NCI-H2107 (cell line): ENCODE results near the gene SHE.

Source experiments
- DNase-seq: peaks from one replicate; lab custom pipeline; 2025; lab: John Stamatoyannopoulos, UW

Gene SHE

DNA sequence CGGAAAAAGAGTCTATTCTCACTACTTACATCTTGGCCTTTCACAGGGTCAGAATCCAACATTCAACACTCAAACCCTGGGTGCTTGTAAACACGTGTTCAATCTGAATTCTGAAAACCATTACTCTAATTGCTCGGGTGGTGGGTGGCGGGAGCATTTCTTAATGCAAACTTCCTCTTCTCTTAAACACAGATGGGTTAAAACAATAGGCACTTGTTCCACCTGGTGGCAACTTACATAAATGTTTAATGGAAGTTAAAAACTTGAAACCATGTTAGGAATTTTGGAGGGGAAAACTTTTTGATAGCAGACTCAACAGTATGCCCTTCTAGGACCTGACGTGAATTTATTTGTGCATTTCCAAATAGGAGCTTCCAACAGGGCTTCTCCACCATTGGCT is 23.6 kb downstream of the SHE start:
- no peak for DNase-seq

DNA sequence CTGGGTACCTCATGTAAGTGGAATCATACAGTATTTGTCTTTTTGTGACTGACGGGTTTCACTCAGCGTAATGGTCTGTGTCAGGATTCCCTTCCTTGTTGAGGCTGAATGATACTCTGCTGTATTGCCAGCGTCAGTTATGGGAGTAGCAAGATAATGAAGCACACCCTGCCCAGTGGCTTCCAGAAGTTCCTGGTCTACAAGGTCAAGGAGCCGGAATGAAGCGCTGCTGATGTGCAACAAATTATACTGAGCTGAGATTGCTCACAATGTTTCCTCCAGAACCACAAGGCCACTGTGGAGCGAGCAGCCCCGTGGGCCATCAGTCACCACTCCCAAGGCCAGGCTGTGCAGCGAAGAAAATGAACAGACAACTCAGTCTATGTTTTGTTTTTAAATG is 24.2 kb downstream of the SHE start:
- no peak for DNase-seq

DNA sequence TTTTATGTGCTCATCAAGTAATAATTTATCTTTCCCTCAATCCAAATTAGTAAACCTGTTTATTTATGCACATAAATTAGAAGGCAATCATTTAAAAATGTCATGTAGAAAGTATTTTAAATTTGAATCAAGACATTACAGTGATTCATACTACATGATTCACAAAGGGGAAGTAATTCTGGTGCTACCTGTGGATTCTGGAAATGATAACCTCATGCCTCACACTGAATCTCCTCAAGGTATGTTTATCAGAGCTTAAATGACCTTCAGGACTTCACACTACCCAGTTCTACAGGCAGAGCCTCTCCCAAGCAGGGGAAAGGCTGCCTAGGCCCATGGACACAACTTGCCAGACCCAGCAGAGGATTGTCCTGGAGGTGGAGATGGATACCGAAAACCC is 25.4 kb downstream of the SHE start:
- no peak for DNase-seq

DNA sequence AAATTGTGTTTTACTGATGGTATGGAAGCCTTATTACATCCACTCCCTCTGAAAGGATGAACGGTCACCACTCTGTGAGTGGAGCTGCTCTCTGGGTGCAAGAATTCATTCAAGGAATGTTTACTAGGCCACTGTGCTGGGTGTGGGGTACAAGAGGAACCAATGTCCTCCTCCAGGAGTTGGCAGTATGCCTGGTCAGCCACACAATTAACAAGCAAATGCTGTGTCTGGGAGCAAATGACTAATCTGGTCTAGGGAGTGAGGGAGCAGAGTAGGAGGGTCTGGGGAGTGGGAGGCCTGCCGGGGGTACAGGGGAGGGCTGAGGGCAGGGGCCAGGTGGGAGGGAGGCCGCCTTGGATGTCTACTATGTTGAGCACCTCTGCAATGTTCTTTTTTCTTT is 27.4 kb downstream of the SHE start:
- DNase-seq, result no peak

DNA sequence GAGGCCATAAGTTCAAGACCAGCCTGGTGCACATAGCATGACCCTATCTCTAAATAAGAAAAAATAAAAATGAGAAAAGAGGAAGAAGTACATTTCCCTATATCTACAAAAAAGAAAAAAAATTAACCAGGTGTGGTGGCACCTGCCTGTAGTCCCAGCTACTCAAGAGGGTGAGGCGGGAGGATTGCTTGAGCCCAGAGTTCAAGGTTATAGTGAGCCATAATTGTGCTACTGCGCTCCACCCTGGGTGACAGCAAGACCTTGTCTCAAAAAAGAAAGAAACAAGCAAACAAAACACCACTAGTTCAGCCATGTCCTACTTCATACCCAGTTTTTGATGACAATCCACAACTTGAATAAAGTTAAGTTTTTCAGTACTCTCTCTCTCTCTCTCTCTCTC is 30.9 kb downstream of the SHE start:
- DNase-seq, result no peak

DNA sequence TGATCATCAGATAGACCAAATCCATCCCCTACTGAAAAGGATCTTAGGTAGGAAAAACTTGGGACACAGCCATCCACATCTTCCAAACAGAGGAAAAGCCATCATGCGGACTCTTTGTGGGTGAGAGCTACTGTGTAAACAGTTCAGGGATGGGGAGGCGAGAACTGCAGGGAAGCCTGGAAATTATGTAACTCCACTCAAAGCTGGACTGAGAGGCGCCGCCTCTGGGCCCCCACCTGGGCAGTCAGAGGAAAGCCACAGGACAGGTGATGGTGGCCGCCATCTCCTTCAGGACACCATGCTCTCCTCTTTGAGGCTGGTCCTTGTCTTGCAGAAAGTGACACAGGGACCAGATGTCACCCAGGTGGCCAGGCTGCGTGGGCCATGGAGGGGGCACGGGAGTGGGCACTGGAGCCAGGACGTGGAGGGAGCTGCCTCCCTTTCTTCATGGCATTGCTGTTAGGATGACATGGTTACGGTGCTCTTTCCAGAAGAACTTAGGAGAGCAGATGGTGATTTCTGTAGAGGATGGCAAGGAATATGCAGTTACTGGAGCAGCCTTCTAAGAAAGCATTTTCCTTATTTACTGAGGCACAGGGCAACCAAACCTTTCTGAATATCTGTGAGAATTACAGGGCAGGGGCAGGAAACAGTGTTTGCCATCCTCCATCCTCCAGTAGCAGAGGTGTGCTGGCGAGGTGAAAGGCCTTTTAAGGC is 32.2 kb downstream of the SHE start:
- DNase-seq, result no peak

DNA sequence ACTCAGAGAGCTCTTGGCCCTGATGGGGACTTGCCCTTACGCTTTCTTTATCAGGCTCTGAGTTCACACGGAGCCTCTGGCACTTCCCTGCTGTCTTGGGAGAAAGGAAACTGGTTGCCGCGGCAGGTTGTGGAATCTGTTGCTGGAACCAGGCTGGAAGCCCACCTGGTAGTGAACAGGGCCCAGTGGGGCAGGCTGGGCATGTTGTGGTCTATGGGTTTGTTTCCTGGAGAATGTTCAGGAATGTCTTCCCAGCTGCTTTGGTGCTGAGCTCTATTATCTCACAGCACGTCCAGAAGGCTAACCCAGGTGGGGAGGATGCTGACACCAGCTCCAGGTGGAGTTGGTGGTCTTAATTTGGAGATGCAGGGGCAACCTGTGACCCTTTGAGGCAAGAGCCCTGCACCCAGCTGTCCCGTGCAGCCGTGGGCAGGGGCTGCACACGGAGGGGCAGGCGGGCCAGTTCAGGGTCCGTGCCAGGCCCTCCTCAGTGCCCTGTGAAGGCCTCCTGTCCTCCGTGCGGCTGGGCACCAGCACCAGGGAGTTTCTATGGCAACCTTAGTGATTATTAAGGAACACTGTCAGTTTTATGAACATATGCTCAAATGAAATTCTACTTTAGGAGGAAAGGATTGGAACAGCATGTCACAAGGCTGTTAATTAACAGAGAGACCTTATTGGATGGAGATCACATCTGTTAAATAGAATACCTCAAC is 33.5 kb downstream of the SHE start:
- DNase-seq, result no peak

DNA sequence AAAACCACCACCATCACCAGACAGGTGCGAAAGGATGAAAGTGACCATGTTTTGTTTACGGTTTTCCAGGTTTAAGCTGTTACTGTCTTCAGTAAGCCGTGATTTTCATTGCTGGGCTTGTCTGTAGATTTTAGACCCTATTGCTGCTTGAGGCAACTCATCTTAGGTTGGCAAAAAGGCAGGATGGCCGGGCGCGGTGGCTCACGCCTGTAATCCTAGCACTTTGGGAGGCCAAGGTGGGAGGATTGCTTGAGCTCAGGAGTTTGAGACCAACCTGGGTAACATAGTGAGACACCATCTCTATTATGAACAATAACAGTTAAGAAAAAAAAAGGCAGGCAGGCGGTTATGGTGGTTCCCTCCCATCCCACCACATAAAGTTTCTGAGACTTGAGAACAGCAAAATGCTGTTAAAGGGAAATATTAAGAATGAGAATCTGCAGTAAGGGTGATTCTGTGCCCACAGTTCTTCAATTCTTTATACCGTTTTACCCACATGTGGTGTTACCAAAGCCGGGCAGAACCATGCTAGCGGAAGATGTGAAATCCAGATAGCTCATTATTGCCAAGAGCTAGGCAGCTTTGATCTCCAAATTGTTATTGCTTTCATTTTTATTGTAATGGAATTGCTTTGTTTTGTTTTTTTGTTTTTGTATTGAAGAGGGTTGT is 34.6 kb downstream of the SHE start:
- no peak for DNase-seq

DNA sequence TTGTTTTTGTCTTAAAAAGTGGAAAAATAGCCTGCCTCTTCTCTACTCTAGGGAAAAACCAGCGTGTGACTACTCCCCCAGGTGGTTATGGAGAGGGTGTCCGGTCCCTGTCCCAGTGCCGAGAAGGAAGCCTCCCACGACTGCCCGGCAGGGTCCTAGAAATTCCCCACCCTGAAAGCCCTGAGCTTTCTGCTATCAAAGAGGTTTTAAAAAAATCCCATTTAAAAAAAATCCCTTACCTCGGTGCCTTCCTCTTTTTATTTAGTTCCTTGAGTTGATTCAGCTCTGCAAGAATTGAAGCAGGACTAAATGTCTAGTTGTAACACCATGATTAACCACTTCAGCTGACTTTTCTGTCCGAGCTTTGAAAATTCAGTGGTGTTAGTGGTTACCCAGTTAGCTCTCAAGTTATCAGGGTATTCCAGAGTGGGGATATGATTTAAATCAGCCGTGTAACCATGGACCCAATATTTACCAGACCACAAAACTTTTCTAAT is 35.2 kb downstream of the SHE start:
- DNase-seq, result no peak

DNA sequence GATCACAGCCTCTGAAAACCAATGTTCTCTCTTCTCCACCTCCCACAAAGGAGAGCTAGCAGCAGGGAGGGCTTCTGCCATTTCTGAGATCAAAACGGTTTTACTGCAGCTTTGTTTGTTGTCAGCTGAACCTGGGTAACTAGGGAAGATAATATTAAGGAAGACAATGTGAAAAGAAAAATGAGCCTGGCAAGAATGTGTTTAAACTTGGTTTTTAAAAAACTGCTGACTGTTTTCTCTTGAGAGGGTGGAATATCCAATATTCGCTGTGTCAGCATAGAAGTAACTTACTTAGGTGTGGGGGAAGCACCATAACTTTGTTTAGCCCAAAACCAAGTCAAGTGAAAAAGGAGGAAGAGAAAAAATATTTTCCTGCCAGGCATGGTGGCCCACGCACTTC is 36.0 kb downstream of the SHE start:
- DNase-seq, result no peak

DNA sequence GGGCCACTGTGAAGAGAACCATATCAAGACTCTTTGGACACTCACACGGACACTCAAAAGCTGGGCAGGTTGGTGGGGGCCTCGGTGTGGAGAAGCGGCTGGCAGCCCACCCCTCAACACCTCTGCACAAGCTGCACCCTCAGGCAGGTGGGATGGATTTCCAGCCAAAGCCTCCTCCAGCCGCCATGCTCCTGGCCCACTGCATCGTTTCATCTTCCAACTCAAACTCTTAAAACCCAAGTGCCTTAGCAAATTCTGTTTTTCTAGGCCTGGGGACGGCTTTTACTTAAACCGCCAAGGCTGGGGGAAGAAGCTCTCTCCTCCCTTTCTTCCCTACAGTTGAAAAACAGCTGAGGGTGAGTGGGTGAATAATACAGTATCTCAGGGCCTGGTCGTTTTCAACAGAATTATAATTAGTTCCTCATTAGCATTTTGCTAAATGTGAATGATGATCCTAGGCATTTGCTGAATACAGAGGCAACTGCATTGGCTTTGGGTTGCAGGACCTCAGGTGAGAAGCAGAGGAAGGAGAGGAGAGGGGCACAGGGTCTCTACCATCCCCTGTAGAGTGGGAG is 36.5 kb downstream of the SHE start:
- DNase-seq, result no peak

DNA sequence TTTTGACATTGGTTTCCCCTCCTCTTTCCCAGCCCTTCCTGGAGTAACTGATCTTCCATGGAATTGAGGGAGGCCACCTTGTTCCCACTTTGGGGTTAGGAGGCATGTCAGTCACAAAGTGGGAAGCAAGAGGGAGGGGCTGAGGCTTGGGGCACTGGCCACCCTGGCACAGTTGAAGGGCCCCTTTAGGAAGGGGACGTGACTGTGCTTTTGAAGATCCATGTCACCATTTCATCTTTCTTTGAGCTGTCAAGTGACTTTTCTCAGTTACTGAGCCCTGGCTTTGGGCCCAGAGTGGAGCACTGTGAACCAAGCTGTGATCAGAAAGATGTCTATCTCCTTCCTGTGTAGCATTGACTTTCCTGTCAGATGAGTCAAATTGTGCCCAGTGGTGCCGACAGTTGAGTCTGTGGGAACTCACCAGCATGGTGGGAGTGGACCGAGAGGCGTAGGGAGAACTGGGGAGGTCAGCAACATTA is 38.7 kb downstream of the SHE start:
- DNase-seq, result no peak

DNA sequence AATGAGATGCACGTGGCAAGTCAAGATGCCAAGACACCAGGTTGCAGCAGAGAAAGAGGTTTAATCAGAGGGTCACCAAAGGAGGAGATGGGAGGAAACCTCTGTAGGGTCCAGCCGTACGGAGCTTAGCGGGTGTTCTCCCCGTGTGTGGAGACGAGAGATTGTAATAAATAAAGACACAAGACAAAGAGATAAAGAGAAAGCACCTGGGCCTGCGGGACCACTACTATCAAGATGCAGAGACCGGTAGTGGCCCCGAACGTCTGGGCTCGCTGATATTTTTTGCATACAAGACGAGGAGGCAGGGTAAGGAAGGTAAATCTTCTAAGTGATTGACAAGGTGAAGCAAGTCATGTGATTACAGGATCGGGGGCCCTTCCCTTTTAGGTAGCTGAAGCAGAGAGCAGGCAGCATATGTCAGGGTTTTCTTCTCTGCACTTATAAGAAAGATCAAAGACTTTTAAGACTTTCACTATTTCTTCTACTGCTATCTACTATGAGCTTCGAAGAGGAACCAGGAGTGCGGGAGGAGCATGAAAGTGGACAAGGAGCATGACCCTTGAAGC is 41.4 kb downstream of the SHE start:
- DNase-seq, result no peak

DNA sequence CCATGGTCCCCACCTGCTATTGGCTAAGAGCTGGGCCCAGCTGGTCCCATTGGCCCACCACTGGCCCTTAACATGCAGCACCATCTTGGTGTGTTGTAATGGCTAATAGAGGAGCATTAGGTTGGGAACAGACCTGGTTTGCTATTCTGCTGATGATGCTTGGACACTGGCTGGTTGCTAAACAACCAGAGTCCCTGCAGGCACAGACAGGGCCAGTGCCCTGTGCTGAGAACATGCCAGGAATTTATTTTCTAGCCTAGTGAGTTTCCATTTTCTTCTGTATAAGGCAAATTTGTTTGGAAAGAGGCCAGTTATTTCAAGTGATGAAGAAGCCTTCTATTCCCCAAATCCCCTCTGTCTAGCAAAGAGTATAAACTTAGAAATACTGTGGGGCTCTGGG is 43.1 kb downstream of the SHE start:
- no peak for DNase-seq

DNA sequence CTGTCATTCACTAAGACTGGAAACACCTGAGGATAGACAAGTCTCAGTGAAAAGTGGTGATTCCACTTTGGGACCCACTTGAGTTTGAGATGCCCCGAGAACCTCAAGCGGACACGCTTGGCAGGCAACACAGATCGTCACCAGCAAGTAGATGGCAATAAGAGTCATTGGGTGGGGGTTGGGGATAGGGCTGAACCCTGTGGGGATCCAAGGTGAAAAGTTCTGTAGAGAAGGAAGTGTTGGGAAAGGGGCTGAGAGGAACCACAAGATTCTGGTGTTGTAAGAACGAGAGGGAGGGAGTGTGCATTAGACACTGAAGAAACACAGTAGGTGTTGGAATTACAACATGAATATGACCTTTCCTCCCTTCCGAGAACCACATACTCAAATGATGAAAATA is 45.6 kb downstream of the SHE start:
- no peak for DNase-seq

DNA sequence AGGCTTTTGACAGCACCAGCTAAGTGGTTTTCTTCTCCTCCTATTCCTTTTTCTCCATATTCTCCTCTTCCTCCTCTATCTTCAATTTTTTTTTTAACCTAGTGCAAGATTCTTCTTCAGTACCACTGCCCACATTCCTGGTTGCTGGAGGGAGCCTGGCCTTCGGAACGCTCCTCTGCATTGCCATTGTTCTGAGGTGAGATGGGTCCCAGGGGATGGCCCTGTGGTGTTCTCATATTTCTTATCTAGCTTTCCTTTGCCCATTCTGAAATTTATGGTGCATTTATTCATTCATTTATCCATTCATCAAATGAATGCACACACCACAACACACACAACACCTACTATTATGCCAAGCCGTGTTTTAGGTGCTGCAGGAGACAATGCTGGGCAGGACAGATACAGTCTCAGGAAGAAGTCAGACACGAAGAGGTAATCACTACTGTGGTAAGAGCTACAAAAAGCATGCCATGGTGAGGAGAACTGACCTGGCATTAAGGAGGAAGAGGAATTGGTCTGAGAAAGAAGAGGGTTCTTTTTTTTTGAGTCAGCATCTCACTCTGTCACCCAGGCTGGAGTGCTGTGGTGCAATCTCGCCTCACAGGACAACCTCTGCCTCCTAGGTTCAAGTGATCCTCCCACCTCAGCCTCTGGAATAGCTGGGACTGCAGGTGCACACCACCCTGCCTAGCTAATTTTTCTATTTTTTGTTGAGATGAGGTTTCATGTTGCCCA is 47.7 kb downstream of the SHE start:
- DNase-seq, result peak; percentile 38

DNA sequence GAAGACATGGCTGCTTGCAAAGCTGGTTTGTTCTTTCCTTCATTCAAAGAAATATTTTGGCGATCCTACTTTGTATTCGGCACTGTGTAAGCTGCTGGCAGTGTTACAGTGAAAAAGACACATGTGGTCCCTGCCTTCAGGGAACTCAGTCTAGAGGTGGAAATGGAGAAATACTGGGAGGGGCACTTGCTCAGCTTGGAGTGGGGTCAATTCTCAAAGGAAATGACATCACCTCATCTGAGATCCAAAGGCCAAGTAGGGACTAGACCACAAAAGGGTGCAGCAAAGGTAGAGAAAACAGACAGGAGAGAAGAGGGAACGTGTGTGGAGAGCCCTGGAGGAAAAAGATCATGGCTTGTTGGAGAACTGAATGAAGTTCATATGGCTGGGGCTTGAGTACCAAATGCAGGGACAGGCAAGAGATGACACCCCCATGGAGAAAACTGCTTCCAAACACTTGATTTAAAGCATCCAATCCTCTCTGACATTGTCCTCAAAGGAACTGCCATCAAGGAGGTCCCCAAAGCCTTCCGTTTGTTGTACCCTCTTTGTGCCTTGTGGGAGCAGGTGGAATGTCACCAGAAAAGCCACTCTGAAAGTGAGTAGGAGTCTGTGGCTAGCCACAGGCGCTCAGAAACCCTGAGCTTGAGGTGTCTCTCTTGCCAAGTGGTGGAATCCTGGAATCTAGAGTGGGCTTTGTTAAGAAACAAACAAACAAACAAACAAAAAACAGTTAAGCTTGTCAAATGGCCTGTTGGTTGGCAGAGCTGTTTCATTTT is 48.4 kb downstream of the SHE start:
- no peak for DNase-seq

DNA sequence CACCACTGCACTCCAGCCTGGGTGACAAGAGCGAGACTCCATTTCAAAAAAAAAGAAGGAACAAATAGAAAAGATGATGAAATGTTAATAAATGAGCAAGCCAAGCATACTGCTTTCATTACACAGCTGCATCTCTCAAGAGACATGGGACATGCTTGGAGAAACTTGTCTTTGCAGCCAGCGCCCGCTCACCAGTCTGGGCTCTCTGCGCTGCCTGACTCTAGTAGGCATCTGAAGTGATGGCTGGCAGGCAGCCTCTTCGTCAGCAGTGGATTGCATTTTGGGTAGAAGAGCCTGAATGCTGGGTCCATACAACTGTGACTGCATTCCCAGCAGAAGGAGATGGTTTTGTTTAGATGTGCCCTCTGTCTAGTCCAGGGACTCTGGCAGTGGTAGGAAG is 49.1 kb downstream of the SHE start:
- no peak for DNase-seq

DNA sequence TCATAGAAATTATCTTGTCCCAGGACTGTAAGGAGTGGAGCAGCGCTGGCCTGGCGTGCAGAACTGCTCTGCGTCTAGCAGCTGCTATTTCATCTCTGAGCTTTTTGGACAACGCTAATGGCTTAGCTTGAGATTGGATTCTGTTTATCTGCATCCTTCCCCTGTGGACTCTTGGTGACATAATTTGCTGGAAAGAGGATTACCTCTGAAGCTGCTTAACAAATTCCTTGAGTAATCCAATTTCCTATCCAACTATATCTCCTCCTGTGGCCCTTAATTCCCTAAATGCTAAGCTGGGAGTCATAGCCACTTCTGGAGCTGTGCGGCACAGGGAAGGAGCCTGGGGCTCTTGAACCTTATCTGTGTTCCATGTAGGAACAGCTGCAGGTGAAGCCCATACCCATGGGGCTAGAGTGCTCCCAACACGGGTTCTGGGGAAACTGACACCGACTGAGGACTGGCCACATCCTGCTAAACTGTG is 53.8 kb downstream of the SHE start:
- no peak for DNase-seq

DNA sequence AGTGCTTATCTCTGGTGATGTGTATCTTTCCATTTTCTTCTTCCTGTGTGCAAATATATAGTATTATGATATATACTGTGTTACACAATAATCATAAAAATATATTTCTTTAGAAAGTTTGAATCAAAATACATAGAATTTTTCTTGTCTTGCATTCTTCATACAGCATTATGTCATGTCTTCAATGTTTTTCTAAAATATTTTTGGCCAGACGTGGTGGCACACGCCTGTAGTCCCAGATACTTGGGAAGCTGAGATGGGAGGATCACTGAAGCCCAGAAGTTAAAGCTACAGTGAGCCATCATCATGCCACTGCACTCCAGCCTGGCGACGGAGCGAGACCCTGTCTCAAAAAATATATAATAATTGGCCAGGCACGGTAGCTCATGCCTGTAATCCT is 55.4 kb downstream of the SHE start:
- DNase-seq, result no peak

DNA sequence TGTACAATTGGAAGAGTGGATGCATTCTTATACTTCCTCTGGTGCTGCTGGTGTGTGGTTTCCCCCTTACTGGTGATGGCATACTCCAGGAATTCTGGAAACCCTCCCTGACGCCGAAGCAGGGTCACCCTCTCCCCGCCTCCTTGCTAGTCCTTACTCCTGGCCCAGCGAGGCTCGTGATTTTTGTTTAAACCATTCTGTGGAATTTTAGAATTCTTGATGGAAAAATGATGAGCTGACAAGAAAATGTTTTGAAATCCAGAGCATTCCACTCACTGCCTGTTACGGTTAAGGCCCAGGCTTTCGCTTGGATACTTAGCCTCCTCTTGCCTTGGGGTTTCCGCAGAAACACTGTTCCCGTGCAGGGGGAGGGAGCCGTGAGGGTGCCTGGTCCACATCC is 55.9 kb downstream of the SHE start:
- DNase-seq, result no peak
